ENCODE measurements around the gene AMT. TPM values are rescaled to one million over a fixed set of nuclear protein-coding genes. Genes with fewer than 3 reads are reported as not detected.

Gene AMT
- total RNA-seq, 1 experiment from 2014 or later, result 3.7 TPM

- intact Hi-C loops (cut with micrococcal nuclease), result no loop called here
- BruUV-seq (replicated peaks), result no TSS peak
- Mint-ChIP-seq H3K27ac (ENCODE audit: low read depth, unreplicated experiment) (no peak overlapping the region), H3K9me3 (ENCODE audit: unreplicated experiment) (no peaks in the 10 kb centered on the region), H3K4me3 (ENCODE audit: unreplicated experiment) (no peak overlapping the region), H3K27me3 (ENCODE audit: insufficient read depth, unreplicated experiment) (no peaks in the 10 kb centered on the region), H3K4me1 (ENCODE audit: insufficient read depth, unreplicated experiment) (peaks cover 14% of the 10 kb centered on the region), H3K36me3 (ENCODE audit: insufficient read depth, unreplicated experiment) (peaks cover 14% of the 10 kb centered on the region)
- DNase-seq (ENCODE audit: unreplicated experiment), result no peak
- no peak for TF ChIP-seq CTCF (IDR thresholded peaks at IDR 0.05; ENCODE audit: unreplicated experiment)
- ChIA-PET CTCF (interaction anchor here (0.6 kb wide), 4 partner anchors 12 to 990 kb away, joined by 3 to 8 read pairs (median 4); no protein-coding TSS in a partner anchor), POLR2A (interaction anchor here (0.6 to 1.9 kb wide), 6 partner anchors 16 to 780 kb away, joined by 3 to 5 read pairs (median 4); partner anchors contain the start of genes TCTA and UQCRC1)
Observed at GRCh38 chr3:49389297-49389696, 33.0 kb downstream of the AMT start.

- ChIA-PET CTCF (interaction anchor here (0.6 to 0.7 kb wide), 2 partner anchors 62 to 205 kb away, joined by 3 to 5 read pairs; no protein-coding TSS in a partner anchor), POLR2A (interaction anchor here (0.9 to 1.9 kb wide), 5 partner anchors 10 to 53 kb away, joined by 3 to 5 read pairs (median 4); partner anchors contain the start of gene TCTA)
- no peak for DNase-seq (ENCODE audit: unreplicated experiment)
- H3K9me3 Mint-ChIP-seq (ENCODE audit: unreplicated experiment), result no peaks in the 10 kb centered on the region
- peaks cover 14% of the 10 kb centered on the region for H3K4me1 Mint-ChIP-seq (ENCODE audit: insufficient read depth, unreplicated experiment)
- no peaks in the 10 kb centered on the region for H3K27me3 Mint-ChIP-seq (ENCODE audit: insufficient read depth, unreplicated experiment)
- no peak overlapping the region for H3K4me3 Mint-ChIP-seq (ENCODE audit: unreplicated experiment)
- H3K27ac Mint-ChIP-seq (ENCODE audit: low read depth, unreplicated experiment), result peak overlapping the region; percentile 9
- H3K36me3 Mint-ChIP-seq (ENCODE audit: insufficient read depth, unreplicated experiment), result peaks cover 12% of the 10 kb centered on the region
- BruUV-seq (replicated peaks), result no TSS peak
- TF ChIP-seq CTCF (IDR thresholded peaks at IDR 0.05; ENCODE audit: unreplicated experiment), result no peak
- intact Hi-C loops (cut with micrococcal nuclease), result no loop called here
Observed at GRCh38 chr3:49388289-49388820, 33.9 kb downstream of the AMT start.

- no peak for DNase-seq (ENCODE audit: unreplicated experiment)
- H3K9me3 Mint-ChIP-seq (ENCODE audit: unreplicated experiment), result no peaks in the 10 kb centered on the region
Observed at GRCh38 chr3:49387721-49388120, 34.6 kb downstream of the AMT start.

More at GRCh38 chr3:49387721-49388120, 34.6 kb downstream of the AMT start:
- no peaks in the 10 kb centered on the region for H3K27me3 Mint-ChIP-seq (ENCODE audit: insufficient read depth, unreplicated experiment)
- no TSS peak for BruUV-seq (replicated peaks)
- H3K36me3 Mint-ChIP-seq (ENCODE audit: insufficient read depth, unreplicated experiment), result peaks cover 11% of the 10 kb centered on the region
- CTCF ChIA-PET, result interaction anchor here (0.7 kb wide), 1 partner anchor 205 kb away, joined by 5 read pairs; no protein-coding TSS in a partner anchor
- POLR2A ChIA-PET, result interaction anchor here (0.9 to 1.4 kb wide), 3 partner anchors 9 to 54 kb away, joined by 3 to 4 read pairs (median 4); partner anchors contain the start of gene TCTA
- intact Hi-C loops (cut with micrococcal nuclease), result no loop called here
- no peak overlapping the region for H3K27ac Mint-ChIP-seq (ENCODE audit: low read depth, unreplicated experiment)
- no peak for TF ChIP-seq CTCF (IDR thresholded peaks at IDR 0.05; ENCODE audit: unreplicated experiment)
- H3K4me3 Mint-ChIP-seq (ENCODE audit: unreplicated experiment), result no peak overlapping the region
- peaks cover 14% of the 10 kb centered on the region for H3K4me1 Mint-ChIP-seq (ENCODE audit: insufficient read depth, unreplicated experiment)

Data from MCF 10A (cell line).